SU-DHL-6 (cell line): ENCODE data around the gene YRDC.

Experiments used
- EZH2phosphoT487 ChIP-seq: fragments of 200-600 bp; sonication (generic), shearing (Covaris generic); conservative IDR thresholded peaks from 2 replicates; pipeline ENCODE4 v1.6.1; 2018; ENCODE audit warnings: mild to moderate bottlenecking, antibody characterized with exemption, low read length, moderate library complexity, mixed read lengths
- TF ChIP-seq, protein P1 (sequence below): fragments of 200-600 bp; sonication (generic); IDR thresholded peaks from one replicate; pipeline ENCODE4 v1.5.1; 2017; ENCODE audit warnings: antibody characterized with exemption, mild to moderate bottlenecking, low read length, moderate library complexity; ENCODE audit not compliant: insufficient read depth, poor library complexity, severe bottlenecking

DNA sequence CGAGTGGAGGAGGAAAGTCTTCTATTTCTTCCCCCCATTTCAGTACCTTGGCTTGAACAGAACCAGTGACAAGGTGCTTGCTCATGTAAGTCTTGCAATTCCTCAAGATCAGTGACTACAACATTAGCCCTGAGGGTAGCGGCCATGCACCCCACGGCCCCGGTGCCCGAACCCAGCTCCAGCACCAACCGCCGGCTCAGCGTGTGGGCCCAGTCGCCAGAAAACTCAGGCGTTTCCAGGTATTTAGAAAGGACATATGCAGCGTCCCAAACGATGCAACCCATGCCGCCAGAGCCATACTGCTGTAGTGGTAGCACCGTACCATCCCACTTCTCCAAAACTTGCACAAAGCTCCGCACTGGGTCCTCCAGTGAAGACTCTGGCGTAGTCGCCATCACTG, 25.5 kb downstream of the YRDC start:
- TF ChIP-seq, protein P1, sequence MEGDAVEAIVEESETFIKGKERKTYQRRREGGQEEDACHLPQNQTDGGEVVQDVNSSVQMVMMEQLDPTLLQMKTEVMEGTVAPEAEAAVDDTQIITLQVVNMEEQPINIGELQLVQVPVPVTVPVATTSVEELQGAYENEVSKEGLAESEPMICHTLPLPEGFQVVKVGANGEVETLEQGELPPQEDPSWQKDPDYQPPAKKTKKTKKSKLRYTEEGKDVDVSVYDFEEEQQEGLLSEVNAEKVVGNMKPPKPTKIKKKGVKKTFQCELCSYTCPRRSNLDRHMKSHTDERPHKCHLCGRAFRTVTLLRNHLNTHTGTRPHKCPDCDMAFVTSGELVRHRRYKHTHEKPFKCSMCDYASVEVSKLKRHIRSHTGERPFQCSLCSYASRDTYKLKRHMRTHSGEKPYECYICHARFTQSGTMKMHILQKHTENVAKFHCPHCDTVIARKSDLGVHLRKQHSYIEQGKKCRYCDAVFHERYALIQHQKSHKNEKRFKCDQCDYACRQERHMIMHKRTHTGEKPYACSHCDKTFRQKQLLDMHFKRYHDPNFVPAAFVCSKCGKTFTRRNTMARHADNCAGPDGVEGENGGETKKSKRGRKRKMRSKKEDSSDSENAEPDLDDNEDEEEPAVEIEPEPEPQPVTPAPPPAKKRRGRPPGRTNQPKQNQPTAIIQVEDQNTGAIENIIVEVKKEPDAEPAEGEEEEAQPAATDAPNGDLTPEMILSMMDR: no peak
- no peak for TF ChIP-seq EZH2phosphoT487
